Measurements from ENCODE around the gene FAM50A.
"Not testable (repeated sequence)": the region's sequence is repeated elsewhere in the genome, so short reads cannot be mapped to it uniquely, and the experiment has no call there.

The FAM50A gene

DNA sequence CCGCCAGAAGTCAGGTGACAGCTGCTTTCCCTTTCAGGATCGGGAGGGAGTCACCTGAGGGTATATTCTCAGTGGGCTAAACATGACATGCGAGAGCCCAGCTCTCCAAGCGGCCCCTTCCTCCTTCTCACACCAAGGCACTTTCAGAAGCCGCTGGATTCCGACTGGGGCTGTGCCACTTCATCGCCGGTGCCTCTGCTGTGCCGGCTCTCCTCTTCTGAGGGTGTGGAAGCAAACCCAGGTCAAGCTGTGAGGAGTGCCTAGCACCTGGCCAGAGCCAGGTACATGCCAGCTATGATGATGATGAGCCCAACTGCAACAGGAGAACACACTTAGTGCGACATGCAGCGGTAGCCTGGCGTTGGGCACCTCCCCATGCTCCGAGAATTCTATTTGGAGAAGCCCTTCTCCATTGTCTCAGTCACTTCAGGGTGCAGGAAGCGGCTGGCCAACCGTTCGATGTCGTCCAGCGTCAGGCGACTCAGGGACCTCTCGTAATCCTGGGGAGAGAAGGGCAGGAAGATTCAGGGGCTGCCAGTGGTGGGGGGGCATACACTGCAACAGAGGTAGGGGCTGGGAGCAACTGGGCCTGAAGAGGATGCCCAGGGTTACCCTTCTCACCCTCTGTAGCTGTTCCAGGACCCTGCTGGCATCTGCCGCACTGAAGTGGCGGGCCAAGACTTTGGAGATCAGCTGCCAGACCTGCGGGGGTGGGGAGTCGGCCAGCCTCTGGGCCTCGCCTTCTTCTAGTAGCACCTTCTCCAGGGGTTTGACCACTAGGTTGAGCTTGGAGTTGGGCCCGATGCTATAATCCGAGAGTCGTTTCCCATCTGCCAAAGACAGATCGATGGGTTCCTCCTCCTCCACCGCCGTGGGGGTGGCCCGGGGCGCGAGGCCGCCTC lies 41.5 kb downstream of the FAM50A start:
- no peak for DNase-seq (ENCODE audit: low read depth)

DNA sequence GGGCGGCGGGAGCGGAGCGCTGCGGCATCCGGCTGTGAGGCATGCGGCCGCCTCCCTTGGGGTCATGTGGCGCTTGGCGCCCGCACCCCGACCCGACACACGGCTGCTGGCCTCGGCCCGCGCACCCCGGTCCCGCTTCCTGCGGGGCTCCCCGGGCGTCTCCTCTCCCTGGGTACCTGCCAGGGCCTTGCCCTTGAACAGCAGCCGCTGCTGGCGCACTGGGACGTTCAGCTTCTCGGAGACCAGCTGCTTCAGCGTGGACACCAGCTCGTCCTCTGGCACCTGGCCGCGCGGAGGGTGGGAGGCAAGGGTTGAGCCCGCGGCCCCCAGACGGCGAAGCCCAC lies 42.1 kb downstream of the FAM50A start:
- no peak for DNase-seq (ENCODE audit: low read depth)

DNA sequence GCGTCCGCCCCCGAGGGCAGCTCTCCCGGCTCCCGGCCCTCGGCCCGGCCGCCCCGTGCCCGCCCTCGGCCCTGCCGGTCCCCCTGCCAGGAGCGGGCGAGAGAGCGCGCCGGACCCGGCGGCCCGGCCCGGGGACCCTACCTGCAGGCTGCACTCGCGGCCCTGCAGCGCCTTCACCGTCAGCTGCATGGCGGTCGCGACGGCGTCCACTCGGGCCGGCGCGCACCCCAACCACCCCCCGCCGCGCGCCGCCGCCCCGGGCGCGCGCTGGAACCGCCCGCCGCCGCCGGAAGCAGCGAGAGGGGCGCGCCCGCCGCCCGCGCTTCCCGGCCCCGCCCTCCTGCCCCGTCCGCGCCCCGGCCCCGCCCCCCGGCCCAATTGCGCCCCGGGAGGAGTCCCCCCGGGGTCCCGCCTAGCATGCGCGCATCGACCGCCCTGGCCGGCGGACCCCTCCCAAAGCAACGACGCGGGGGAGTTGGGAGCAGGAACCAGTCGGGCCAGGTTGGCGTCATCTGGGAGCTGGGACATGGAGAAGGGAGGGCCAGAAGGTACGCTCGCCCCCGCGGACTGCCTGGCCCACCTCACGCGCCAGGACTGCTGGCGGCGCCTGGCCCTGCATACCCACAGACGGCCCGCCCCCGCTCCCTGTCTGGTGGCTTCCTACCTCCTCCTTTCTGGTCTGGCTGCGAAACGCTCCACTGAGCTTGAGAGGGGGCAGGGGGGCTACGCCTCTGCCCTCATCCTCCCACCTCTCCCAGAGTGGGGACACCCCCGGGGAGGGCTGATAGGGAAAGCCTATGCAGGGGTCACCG lies 42.7 kb downstream of the FAM50A start, which contains the start of gene UBL4A:
TSS of gene UBL4A (minus strand) at position 220 of the 812 bp plus-strand sequence. CDS start at position 189, 31 bp downstream.
- DNase-seq (ENCODE audit: low read depth) = no peak

DNA sequence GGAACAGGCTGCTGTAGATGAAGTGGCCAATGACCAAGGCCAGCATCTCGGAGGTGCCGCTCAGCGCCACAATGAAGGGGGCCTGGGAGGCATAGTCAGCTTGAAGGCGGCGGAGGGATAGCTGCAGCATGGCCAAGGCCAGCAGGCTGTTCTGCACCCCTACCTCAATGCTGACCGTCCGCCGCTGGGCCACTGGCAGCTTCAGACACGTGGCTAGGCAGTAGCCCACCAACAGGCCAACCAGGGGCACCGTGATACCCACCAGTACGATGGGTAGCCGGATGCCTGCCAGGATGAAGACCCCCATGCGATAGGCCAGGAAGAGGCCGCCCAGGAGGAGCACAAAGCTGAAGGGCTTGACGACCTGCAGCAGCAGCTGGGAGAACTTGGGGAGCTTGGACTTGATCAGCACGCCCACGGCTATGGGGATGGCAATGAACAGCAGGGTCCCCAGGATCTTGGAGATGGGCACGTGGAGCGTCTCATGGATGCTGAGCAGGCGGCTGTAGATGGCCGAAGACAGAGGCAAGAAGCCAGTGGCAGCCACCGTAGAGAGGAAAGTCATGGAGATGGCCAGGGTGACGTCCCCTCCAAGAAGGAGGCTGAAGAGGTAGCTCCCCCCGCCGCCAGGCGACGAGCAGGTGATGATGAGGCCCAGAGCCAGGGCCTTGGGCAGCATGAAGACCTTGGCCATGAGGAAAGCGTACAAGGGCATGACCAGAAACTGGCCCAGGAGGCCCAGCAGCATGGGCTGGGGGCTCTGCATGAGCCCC lies 43.8 kb downstream of the FAM50A start:
- no peak for DNase-seq (ENCODE audit: low read depth)

DNA sequence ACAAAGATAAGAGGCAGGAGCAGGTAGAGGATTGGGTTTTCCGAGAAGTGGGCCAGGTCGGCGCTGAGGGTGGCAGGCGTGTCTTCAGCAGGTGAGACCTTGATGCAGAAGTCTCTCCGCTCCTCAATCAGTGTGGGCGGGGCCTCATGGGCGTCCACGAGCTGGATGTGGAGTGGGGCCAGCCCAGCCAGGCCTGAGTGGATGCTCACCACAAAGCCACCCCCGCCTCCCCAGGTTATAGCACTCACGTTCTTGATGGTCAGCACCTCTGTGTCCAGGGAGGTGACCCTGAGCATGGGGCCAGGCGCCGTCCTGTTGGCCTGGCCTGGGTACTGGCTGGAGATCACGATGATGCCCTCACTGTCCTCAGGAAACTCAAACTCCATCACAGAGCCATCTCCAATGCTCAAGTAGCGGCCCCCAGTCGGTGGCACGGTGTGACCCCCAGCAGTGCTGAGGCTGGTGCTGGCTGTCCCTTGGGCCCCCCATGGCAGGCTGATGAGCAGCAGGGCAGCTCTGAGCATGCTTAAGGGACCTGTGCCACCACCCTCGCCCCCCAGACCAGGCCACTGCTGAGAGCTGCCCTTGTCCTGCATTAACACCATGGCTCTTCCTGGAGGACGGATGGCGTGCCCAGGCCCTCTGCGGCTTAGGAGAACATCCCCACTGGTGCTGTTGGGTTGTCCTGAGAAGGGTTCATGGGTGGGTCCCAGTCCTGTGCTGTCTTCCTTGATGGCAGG lies 44.6 kb downstream of the FAM50A start:
- no peak for DNase-seq (ENCODE audit: low read depth)

DNA sequence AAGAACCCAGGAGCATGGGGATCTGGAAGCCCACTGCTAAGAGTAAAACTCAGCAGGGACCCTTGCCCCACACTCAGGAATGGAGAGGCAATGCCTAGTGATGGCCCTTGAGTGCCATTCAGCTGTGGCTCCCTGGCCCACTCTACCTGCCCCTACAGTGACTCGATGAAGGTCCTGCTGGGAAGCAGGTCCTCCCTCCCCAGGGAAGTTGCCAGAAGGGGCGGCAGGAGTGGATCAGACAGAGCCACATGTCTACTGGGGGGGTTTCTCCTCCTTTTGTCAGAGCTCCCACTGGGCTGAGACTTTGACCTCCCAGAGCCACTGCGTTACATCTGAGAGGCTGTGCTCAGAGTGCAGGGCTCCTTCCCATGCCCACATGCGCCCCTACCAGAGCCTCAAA lies 45.2 kb downstream of the FAM50A start:
- no peak for DNase-seq (ENCODE audit: low read depth)

DNA sequence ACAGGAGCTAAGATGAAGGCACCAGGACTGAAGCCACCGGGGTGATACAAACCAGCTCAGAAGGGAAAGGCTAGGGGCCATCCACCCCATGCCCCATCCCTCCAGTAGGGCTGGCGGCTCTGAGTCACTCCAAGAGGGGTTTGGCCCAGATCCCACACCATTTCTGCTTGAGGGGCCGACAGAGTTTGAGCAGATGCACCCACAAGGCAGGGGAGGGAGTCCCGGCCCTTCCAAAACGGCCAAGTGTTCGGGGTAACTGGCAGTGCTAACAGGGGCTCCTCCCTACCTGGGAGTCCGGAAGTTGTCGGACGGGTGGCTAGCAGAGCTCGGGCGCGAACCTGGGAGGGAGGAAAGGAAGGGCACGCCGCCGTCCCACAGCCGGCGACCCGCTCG lies 46.1 kb downstream of the FAM50A start:
- DNase-seq (ENCODE audit: low read depth) = peak; percentile 26

DNA sequence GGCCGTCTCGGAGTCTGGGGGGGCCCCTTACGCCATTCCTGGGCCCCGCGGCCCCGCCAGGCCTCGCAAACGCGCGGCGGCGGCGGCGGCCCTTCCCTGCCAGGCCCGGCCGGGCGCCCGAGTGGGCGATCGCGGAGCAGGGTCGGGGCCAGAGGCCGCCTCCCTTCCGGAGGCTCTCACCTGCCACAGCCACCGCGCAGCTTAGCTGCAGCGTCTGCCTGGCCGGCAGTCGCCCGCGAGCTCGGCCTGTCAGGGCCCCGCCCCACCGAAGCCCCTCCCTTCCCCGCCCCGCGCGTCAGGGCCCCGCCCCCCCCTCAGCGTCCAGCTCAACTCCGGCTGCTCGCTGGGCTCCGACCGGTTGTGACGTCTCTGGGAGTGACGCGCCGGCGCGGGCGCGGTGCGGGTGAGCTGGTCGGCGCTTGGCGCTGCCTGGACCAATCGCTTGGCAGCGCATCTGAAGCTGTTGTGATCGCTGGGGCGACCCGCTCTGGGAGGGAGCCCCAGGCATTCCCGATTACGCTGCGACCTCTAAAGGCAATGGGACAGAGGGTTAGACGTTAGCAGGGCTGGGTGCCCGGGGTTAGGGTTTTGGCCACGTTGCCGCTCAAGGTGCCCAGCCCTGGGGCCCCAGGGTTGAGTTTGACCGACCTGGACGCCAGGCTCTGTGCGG lies 46.6 kb downstream of the FAM50A start, which contains the start of gene SLC10A3:
TSS of gene SLC10A3 (minus strand) at position 216 of the 670 bp plus-strand sequence. CDS start 1,689 bp downstream, outside the sequence.
- DNase-seq (ENCODE audit: low read depth) = peak; percentile 87

DNA sequence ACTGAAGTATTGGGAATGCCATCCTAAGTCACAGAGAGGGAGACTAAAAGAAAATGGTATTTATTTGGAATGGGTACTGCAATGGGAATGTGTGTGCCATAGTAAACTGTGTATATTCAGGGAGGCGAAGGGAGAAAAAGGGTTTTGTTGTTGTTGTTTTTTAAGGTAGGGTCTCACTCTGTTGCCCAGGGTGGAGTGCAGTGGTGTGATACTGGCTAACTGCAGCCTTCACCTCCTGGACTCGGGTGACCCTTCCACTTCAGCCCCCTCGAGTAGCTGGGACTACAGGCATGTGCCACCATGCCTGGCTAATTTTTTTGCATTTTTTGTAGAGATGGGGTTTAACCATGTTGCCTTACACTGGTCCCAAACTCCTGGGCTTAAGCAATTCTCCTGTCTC lies 50.8 kb downstream of the FAM50A start:
- DNase-seq (ENCODE audit: low read depth) = no peak

DNA sequence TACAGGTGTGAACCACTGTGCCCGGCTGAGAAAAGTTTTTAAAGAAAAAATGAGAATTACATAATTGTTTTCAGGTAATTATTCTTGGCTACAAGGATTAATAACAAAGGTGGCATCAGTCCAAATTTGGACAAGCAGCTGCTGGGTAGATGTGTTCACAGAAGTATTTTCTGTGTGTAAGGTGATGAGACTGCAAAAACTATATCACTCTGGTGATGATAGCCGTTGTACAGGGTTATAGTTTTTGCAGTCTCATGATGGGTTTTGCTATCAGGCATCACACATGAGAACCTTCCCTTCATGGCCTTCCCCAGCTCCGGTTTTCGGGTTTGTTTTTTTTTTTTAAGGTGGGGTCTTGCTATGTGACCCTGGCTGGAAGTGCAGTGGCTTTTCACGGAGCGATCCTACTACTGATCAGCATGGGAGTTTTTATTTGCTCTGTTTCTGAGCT lies 51.6 kb downstream of the FAM50A start:
- DNase-seq (ENCODE audit: low read depth) = no peak

DNA sequence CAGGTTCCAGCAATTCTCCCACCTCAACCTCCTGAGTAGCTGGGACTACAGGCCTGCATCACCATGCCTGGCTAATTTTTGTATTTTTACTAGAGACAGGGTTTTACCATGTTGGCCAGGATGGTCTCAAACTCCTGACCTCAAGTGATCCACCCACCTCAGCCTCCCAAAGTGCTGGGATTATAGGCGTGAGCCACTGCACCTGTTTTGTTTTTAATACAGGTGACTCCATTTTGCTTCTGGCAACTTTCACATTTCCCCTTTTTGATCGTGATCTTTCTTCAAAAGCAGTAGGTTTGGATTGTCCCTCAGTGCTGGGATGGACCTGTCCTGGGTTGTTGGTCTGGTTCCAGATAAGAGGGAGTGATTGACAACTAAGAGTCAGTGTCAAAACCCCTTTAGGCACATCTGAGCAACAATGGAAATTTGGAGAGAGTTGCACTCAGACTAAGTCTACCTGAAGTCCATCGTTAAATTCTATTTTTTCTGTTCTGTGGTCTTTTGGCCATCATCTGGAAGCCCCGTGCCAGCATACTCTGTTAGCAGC lies 52.7 kb downstream of the FAM50A start:
- DNase-seq (ENCODE audit: low read depth) = not testable (repeated sequence)
